T-helper 2 cell treated with Interferon-gamma antibody and Interleukin-4, amounts not matched to agents 100 ng/mL and 5 ng/mL, for 36 hours (primary cell): Measurements from ENCODE around the gene ANKRD7. TPM values are rescaled to one million over a fixed set of nuclear protein-coding genes. Genes with fewer than 3 reads are reported as not detected.

Experiments
- intact Hi-C: fragments of 100-400 bp; cut with micrococcal nuclease; formaldehyde crosslinking; loops from one replicate; pipeline ENCODE4 v1.15.1; 2023
- total RNA-seq: library from RNA; stranded (reverse); gene quantifications from 2 replicates; pipeline ENCODE4 v1.2.3, GENCODE V29; 2022

The ANKRD7 gene, protein sequence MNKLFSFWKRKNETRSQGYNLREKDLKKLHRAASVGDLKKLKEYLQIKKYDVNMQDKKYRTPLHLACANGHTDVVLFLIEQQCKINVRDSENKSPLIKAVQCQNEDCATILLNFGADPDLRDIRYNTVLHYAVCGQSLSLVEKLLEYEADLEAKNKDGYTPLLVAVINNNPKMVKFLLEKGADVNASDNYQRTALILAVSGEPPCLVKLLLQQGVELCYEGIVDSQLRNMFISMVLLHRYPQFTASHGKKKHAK
- total RNA-seq: not detected in 2 replicates

GRCh38 chr7:118224521-118224920, at the start of gene ANKRD7:
TSS of gene ANKRD7 (plus strand) at chr7:118224704. CDS start at chr7:118224831, 127 bp downstream.
- intact Hi-C loops: no loop called here

DNA sequence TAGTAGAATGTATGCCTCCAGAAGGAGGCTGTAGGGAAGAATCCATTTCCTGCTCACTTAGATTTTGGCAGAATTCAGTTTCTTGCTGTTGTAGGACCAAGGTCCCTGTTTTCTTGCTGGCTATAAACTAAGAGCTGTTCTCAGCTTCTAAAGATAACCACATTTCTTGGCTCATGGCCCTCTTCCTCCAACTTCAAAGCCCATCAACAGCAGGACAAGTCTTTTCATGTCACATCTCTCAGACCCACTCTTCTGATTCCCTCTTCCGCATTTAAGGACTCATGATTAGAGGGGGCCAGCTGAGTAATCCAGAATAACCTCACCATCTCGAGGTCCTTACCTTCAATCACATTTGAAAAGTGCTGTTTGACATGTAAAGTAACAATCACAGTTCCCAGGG, 48.8 kb upstream of the ANKRD7 start:
- intact Hi-C loops: no loop called here

DNA sequence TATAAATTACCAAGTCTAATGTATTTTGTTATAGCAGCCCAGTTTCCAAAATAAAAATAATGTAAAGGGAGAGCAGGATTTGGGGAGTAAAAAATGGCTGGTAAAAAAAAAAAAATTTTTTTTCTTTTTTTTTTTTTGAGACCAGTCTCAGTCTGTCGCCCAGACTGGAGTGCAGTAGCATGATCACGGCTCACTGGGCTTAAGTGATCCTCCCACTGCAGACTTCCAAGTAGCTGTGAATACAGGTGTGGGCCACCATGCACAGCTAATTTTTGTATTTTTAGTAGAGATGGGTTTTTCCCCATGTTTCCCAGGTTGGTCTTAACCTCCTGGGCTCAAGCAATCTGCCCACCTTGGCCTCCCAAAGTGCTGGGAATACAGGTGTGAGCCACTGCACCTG, 45.3 kb upstream of the ANKRD7 start:
- intact Hi-C loops: no loop called here

DNA sequence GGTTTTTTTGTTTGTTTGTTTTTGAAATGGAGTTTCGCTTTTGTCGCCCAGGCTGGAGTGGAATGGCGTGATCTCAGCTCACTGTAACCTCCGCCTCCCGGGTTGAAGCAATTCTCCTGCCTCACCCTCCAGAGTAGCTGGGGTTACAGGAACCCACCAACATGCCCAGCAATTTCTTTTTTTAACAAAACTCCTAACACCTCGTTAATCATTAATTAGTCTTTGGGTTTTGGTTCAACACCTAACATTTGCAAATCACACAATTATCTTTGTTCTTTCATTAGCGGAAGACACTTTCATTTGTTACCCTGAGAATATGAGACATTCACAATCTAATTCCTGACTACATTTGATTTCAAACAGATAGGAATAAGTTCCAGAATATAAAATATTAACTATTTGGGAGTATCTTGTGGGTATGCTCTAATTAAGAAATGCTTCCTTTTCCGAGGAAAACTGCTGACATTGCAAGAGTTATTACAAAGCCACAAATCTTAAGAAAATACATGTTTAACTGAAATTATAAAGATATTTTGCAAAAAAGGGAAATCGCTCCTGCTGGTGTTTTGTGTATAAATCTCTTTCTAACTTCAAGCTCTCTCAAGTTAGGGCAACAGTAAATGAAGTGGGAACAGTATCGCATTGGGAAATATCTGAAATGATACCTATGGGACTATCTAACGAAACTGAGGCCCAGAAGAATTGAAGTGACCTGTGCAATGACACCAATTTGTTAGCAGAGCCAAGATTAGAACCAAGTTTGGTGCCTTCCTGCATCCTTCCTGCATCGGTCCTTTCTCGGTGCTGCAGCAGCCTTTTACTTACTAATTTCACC, 41.7 kb upstream of the ANKRD7 start:
- intact Hi-C loops: loop anchor here (5.0 kb wide), 1 partner anchor 1971 kb away; the partner anchor contains the start of gene TES

DNA sequence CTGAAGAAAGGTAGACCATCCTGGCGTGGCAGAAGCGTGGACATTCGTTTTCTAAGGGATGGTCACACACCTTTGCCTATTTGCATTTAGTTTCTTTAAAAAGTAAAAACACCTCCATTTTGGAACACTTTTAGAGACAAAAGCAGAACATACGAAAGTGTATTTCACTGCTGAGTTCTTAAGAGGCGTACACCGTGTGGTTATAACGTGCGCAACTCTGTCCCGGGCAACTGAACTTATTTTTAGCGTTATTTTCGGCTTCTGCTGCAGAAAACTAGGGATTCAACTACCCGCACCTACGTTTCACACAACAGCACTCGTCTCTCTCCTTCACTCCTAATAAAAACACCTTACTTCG, 41.1 kb upstream of the ANKRD7 start:
- intact Hi-C loops: loop anchor here (5.0 kb wide), 1 partner anchor 1971 kb away; the partner anchor contains the start of gene TES

GRCh38 chr7:118183786-118184564, 40.5 kb upstream of the ANKRD7 start, which contains the start of gene LSM8:
TSS of gene LSM8 (plus strand) at chr7:118184164. CDS start at chr7:118184224, 60 bp downstream.
- intact Hi-C loops: loop anchor here (1.0 to 5.0 kb wide), 3 partner anchors 12 to 1972 kb away; partner anchors contain the start of genes CAPZA2 and TES

DNA sequence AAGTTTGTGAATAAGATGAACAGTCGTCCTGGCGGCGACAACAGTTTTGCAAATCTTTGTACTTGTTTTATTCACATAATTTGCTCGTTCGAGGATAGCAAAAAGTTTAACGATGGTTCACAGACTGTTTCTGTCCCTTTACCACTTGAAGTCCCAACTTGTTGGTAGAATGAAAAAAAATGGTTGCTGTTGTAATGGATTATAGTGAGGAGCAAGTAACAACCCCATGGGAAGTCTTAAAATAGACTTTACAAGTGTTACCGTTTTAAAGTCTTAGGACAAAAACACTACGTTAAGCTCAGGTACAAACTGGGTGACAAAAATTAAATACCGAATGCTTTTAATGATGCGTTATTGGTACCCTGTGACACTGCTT, 40.0 kb upstream of the ANKRD7 start:
- intact Hi-C loops: loop anchor here (1.0 to 5.0 kb wide), 3 partner anchors 12 to 1972 kb away; partner anchors contain the start of genes CAPZA2 and TES

GRCh38 chr7:118185163-118185860, 39.2 kb upstream of the ANKRD7 start:
- intact Hi-C loops: loop anchor here (2.0 kb wide), 1 partner anchor 1323 kb away; the partner anchor contains the start of gene CAPZA2

DNA sequence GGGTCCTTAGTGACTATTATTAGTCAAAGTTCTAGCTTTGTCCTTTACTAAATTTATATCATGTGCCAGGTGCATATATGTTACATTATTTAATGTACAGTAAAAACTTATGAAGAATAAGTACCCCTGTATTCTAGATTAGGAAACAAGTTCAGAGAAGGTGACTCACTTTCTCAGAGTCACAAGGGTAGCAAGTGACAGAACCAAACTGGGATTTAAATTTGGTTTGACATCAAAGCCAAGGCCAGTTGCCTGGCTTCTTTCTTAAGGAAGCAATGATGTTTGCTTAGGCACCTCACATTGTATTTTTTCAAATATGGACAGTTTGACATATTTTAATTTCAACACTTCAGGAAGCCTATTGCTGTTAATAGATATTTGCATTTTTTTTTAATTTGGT, 38.0 kb upstream of the ANKRD7 start:
- intact Hi-C loops: no loop called here

GRCh38 chr7:118194571-118194970, 29.9 kb upstream of the ANKRD7 start:
- intact Hi-C loops: no loop called here

- intact Hi-C loops: loop anchor here (1.0 kb wide), 2 partner anchors 12 to 446 kb away; partner anchors contain the start of gene LSM8
Measured at GRCh38 chr7:118195837-118196474, 28.5 kb upstream of the ANKRD7 start.

- intact Hi-C loops: no loop called here
Measured at GRCh38 chr7:118202061-118202460, 22.4 kb upstream of the ANKRD7 start.

- intact Hi-C loops: no loop called here
Measured at GRCh38 chr7:118214051-118214832, 10.3 kb upstream of the ANKRD7 start.

DNA sequence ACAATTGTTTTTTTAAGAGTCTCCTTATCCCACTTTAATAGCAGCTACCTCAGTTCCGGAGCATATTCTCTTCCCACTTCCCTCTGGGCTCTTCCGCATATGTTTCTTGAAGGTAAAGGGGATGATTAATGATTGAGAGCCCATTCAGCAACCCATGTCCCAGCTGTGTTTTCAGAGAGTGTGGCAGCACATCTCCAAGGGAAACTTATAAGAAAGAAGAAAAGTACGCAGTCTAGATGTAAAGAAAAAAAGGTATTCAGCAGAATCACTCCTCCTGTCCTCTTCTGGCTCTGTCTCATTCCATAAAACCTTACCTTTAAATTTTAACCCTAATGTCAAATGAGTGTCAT, 9.7 kb upstream of the ANKRD7 start:
- intact Hi-C loops: no loop called here

DNA sequence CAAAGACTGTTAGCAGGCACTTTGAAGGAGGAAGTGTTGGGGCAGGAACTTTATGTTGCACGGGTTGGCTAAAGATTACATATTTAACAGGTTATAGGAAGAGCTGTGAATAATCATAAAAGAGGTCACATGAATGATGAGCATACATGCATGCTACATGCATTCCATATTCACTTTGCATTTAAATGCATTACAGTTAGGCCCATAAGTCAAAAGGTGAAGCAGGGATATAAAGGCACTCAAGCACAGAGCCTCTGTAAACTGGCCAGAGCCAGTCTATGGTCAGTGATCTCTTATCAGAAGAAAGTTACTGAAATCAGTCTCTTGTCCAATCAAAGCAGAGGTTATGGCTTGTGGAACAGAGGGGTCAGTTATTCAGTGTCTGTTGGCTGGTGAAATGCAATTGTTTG, 7.3 kb upstream of the ANKRD7 start:
- intact Hi-C loops: no loop called here

DNA sequence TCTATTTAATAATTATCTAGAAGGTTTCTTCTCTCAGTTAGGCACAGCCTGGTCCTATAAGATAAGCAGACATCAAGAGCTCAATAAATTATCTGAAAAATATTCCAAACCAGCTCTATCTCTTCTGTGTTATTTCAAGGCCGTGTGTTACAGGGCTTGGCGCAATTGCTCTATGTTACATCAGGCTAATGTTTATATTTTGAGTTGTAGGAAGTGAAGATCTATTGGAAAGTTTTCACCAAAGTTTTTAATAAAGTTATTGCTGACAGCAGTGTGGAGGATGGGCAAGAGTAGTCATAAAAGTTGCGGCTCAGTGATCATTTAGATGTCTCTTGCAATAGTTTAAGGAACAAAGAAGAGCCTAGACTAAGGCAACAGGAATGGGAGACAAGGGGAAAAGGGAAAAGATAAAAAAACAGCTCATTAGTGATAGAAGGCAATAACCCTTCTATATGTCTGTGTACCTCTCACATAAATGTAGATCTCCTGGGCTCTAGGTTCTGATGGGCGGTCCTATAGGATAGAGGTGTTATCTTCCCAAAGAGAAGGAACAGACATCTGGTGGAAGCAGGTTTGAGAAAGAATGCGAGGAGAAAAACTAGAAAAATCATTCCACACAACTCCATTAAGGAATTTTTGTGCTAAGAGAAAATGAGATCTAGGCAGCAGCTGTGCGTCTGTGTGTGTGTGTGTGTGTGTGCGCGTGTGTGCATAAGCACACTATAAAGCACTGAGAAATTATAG, 5.9 kb upstream of the ANKRD7 start:
- intact Hi-C loops: no loop called here

GRCh38 chr7:118219157-118219512, 5.4 kb upstream of the ANKRD7 start:
- intact Hi-C loops: no loop called here

DNA sequence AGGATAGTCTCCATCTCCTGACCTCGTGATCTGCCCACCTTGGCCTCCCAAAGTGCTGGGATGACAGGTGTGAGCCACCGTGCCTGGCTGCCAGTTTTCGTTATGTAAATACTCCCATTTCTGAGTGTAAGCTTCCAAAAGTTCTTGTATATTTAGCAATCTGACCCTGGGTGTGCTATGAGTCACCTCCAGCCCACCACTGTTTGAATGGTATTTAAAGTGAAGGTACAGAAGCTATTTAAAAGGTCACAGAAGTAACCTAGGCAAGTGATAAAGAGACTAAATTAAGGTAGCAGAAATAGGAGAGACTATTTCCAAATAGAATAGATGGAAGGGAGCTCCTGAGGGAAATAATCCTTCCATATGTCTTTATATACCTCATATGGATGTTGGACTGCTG, 3.9 kb upstream of the ANKRD7 start:
- intact Hi-C loops: no loop called here

- intact Hi-C loops: no loop called here
Measured at GRCh38 chr7:118222591-118222990, 1.9 kb upstream of the ANKRD7 start.
